ENCODE results near the gene PHC3.

The PHC3 gene

DNA sequence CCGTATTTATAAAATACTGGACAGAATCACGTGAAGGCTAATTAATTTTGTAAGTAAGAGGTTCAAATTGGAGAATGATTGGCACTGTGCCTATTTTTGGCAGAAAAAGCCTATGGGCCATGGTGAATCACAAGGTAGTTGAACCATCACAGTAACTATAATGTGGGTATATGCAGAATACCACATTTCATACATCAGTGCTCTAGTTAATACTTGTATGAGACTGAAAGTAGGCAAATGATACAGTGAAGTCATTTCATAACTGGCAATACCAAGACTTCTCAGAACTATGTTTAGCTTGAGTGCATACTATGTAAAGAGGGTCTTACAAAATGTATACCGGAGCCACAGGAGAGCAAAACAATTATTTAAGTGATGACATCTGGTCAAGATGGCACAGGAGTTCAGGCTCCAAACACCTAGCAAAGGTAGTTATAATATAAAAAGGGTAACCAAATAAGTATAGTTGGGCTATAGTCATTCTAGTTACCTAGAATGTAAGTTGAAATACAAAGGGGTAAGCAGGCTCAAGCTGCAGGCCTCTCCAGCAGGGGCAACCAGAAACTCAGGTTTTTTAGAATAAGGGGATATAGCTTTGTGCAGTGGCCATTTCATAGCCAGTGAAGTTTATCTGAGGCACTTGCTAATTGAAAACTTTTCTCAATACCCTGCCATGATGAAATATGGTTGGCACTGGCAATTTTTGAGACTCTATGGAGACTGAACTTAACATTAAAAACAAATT is 124.7 kb downstream of the PHC3 start:
- ChIA-PET POLR2A (ENCODE audit: low non-redundant PET) (no interaction called here), CTCF (interaction anchor here (0.6 kb wide), 1 partner anchor 338 kb away, joined by 4 read pairs; no protein-coding TSS in a partner anchor)
- H3K27ac ChIP-seq, result no peak overlapping the region
- TF ChIP-seq, protein P1, sequence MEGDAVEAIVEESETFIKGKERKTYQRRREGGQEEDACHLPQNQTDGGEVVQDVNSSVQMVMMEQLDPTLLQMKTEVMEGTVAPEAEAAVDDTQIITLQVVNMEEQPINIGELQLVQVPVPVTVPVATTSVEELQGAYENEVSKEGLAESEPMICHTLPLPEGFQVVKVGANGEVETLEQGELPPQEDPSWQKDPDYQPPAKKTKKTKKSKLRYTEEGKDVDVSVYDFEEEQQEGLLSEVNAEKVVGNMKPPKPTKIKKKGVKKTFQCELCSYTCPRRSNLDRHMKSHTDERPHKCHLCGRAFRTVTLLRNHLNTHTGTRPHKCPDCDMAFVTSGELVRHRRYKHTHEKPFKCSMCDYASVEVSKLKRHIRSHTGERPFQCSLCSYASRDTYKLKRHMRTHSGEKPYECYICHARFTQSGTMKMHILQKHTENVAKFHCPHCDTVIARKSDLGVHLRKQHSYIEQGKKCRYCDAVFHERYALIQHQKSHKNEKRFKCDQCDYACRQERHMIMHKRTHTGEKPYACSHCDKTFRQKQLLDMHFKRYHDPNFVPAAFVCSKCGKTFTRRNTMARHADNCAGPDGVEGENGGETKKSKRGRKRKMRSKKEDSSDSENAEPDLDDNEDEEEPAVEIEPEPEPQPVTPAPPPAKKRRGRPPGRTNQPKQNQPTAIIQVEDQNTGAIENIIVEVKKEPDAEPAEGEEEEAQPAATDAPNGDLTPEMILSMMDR (conservative IDR thresholded peaks at IDR 0.05; ENCODE audit: low read depth), result no peak
- no peak for DNase-seq (ENCODE audit: low spot score)

DNA sequence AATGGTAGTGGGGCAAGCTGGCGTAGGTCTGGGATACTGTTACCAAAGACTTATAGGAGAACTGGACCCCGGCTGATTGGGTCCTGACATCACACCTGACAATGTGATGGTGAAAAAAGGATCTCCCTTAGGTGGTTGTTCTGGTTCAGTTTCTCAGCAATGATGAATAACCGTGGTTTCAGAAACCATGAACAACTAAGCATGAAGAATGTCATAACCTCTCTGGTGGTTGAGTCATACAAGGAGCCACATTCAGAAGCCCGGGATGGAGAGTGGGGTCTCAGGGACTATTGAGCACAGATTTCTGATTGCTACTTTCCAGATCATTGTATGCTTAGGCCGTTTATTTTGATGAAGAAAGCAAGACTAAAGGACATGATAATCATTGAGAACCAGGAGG is 126.3 kb downstream of the PHC3 start:
- H3K27ac ChIP-seq, result no peak overlapping the region
- TF ChIP-seq, protein P1 (conservative IDR thresholded peaks at IDR 0.05; ENCODE audit: low read depth), result no peak
- POLR2A ChIA-PET (ENCODE audit: low non-redundant PET), result no interaction called here
- CTCF ChIA-PET, result no interaction called here
- no peak for DNase-seq (ENCODE audit: low spot score)

DNA sequence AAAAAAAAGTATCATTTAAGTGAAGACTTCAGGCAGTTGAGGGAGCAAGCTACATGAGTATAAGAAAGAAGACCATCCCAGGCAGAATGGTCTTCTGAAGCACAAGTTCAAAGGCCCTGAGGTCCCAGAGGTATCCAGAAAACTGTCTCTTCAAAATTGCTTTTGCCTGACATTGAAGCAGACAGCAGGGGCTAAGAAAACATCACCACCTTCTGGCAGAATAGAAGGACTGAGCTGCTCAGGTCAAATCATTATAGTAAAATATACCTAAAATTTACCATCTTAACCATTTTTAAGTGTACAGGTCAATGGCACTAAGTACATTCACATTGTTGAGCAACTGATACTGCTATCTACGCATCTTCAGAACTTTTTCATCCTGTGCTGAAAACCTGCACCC is 127.3 kb downstream of the PHC3 start:
- POLR2A ChIA-PET (ENCODE audit: low non-redundant PET), result no interaction called here
- peak; percentile 21 for DNase-seq (ENCODE audit: low spot score)
- TF ChIP-seq, protein P1 (conservative IDR thresholded peaks at IDR 0.05; ENCODE audit: low read depth), result no peak
- CTCF ChIA-PET, result interaction anchor here (0.6 to 0.8 kb wide), 4 partner anchors 137 to 453 kb away, joined by 3 to 9 read pairs (median 4); no protein-coding TSS in a partner anchor
- H3K27ac ChIP-seq, result no peak overlapping the region

DNA sequence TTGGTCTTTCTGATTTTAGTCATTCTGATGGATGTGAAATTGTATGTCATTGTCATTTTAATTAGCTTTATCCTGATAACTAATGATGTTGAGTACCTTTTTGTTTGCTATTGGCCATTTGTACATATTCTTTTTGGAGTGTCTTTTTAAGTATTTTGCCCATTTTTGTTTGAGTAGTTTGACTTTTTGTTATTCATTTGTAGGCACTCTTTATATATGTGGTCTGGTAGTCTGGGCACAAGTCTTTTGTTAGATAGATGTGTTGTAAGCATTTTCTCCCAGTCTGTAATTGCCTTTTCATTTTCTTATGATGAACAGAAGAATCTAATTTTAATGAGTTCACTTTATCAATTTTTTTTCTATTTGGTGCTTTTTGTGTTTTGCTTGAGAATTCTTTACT is 129.1 kb downstream of the PHC3 start:
- ChIA-PET CTCF (interaction anchor here (1.0 to 1.3 kb wide), 2 partner anchors 49 to 208 kb away, joined by 4 to 11 read pairs; no protein-coding TSS in a partner anchor), POLR2A (ENCODE audit: low non-redundant PET) (no interaction called here)
- H3K27ac ChIP-seq, result no peak overlapping the region
- no peak for DNase-seq (ENCODE audit: low spot score)
- TF ChIP-seq, protein P1 (conservative IDR thresholded peaks at IDR 0.05; ENCODE audit: low read depth), result no peak

DNA sequence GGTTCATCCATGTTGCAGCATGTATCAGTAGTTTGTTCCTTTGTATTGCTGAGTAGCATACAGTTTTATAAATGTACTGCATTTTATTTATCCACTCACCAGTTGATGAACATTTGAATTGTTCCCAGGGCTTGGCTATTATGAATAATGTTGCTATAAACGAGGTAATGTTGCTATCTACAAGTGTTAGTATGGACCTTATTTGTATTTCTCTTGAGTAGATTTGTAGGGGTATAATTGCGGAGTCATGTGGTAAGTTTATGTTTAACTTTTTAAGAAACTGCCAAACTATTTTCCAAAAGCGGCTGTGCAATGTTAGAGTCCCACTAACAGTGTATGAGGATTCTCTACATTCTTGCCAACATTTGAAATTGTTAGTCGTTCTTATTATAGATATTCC is 130.8 kb downstream of the PHC3 start:
- TF ChIP-seq, protein P1 (conservative IDR thresholded peaks at IDR 0.05; ENCODE audit: low read depth), result no peak
- no peak for DNase-seq (ENCODE audit: low spot score)
- ChIA-PET POLR2A (ENCODE audit: low non-redundant PET) (no interaction called here), CTCF (no interaction called here)
- no peak overlapping the region for H3K27ac ChIP-seq

DNA sequence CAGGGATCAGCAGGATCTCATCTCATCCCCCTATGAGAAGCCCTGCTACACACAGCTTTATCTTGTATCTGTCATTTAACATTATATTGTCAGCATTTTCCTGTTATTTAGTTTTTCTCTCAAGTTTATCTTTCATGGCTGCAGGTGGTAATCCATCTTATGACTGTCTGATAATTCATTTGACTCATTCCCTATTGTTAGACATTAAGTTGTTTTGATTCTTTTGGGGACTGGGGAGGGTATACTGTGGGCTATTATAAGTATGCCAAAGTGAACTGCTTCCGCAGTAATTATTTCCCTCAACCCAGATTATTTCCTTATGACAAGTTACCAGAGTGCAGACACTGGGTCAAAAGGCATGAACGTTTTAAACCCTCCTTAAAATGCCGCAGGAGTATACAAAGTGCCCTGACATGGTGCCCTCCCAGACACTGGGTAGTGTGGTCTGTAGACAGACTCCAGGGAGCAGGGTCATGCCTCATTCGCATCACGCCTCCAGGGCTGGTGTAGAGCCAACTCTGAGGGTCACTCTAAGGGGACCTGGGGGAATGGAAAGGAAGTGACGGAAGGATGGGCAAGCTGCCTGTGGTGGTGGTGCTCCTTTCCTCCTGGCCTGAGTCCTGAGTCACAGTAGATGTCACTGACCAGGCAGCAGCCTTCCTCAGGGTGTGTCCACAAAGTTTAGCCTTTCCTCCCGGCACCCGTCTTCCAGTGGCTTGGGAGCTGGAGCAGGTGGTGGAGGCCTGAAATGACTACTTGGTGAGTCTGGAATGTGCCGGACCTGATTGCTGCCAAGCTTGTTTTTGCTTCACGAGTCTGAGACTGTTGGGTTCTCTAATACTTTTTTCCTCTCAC is 132.2 kb downstream of the PHC3 start:
- ChIA-PET CTCF (interaction anchor here (0.5 to 0.7 kb wide), 2 partner anchors 9 to 44 kb away, joined by 3 to 8 read pairs; no protein-coding TSS in a partner anchor), POLR2A (ENCODE audit: low non-redundant PET) (no interaction called here)
- TF ChIP-seq, protein P1 (conservative IDR thresholded peaks at IDR 0.05; ENCODE audit: low read depth), result no peak
- DNase-seq (ENCODE audit: low spot score), result no peak
- H3K27ac ChIP-seq, result no peak overlapping the region

All from RWPE1 (cell line).